Osteocyte (in vitro differentiated cells): Measurements from ENCODE around the gene PCDHGA7. TPM values are rescaled to one million over a fixed set of nuclear protein-coding genes. Genes with fewer than 3 reads are reported as not detected.
"Not testable (repeated sequence)": the region's sequence is repeated elsewhere in the genome, so short reads cannot be mapped to it uniquely, and the experiment has no call there.

ENCODE experiments used
- DNase-seq: peaks from one replicate; pipeline ENCODE4 v3.0.0; 2021; ENCODE audit warnings: mixed read lengths; ENCODE audit not compliant: unreplicated experiment; ENCODE audit errors: extremely low spot score
- H3K27ac Mint-ChIP-seq: one replicate; pipeline ENCODE4 v1.8.0; 2021; ENCODE audit warnings: mild to moderate bottlenecking, mixed read lengths; ENCODE audit not compliant: unreplicated experiment
- H3K27me3 Mint-ChIP-seq: one replicate; pipeline ENCODE4 v1.8.0; 2021; ENCODE audit warnings: mixed read lengths; ENCODE audit not compliant: unreplicated experiment
- H3K36me3 Mint-ChIP-seq: one replicate; pipeline ENCODE4 v1.8.0; 2021; ENCODE audit warnings: mixed read lengths; ENCODE audit not compliant: unreplicated experiment
- H3K4me1 Mint-ChIP-seq: one replicate; pipeline ENCODE4 v1.8.0; 2021; ENCODE audit warnings: mixed read lengths; ENCODE audit not compliant: unreplicated experiment
- H3K4me3 Mint-ChIP-seq: one replicate; pipeline ENCODE4 v1.8.0; 2021; ENCODE audit warnings: mild to moderate bottlenecking, moderate library complexity, mixed read lengths; ENCODE audit not compliant: unreplicated experiment
- H3K9me3 Mint-ChIP-seq: one replicate; pipeline ENCODE4 v1.8.0; 2021; ENCODE audit warnings: mixed read lengths; ENCODE audit not compliant: unreplicated experiment
- CTCF ChIP-seq: fragments of 200-600 bp; sonication (generic); IDR thresholded peaks from 2 replicates; pipeline ENCODE4 v1.5.0; 2021; ENCODE audit warnings: antibody characterized with exemption, mild to moderate bottlenecking, moderate library complexity
- total RNA-seq: library from RNA; stranded (reverse); gene quantifications from 2 replicates; pipeline ENCODE4 v1.2.1, GENCODE V29; 2021

The PCDHGA7 gene
- total RNA-seq, 1 donor from 2014 or later = 0.11 TPM

GRCh38 chr5:141413540-141414069 lies 31.1 kb downstream of the PCDHGA7 start:
- peak overlapping the region; percentile 84 for H3K27ac Mint-ChIP-seq
- peaks cover 69% of the 10 kb centered on the region for H3K36me3 Mint-ChIP-seq
- H3K27me3 Mint-ChIP-seq = no peaks in the 10 kb centered on the region
- no peak for DNase-seq
- TF ChIP-seq CTCF = no peak
- H3K9me3 Mint-ChIP-seq = peaks cover 31% of the 10 kb centered on the region
- H3K4me3 Mint-ChIP-seq = peak overlapping the region; percentile 76
- peaks cover 22% of the 10 kb centered on the region for H3K4me1 Mint-ChIP-seq

GRCh38 chr5:141414548-141415274 lies 32.2 kb downstream of the PCDHGA7 start:
- Mint-ChIP-seq H3K4me1 (peaks cover 22% of the 10 kb centered on the region), H3K36me3 (peaks cover 65% of the 10 kb centered on the region), H3K9me3 (peaks cover 34% of the 10 kb centered on the region)
- not testable (repeated sequence) for H3K4me3 Mint-ChIP-seq, H3K27me3 Mint-ChIP-seq, DNase-seq, H3K27ac Mint-ChIP-seq

DNA sequence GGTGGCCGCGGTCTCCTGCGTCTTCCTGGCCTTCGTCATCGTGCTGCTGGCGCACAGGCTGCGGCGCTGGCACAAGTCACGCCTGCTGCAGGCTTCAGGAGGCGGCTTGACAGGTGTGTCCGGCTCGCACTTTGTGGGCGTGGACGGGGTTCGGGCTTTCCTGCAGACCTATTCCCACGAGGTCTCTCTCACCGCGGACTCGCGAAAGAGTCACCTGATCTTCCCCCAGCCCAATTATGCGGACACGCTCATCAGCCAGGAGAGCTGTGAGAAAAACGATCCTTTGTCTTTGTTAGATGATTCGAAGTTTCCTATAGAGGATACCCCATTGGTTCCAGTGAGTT lies 32.7 kb downstream of the PCDHGA7 start:
- H3K27me3 Mint-ChIP-seq, H3K27ac Mint-ChIP-seq, H3K4me3 Mint-ChIP-seq, DNase-seq: not testable (repeated sequence)
- Mint-ChIP-seq H3K4me1 (peaks cover 20% of the 10 kb centered on the region), H3K36me3 (peaks cover 67% of the 10 kb centered on the region), H3K9me3 (peaks cover 32% of the 10 kb centered on the region)

- not testable (repeated sequence) for H3K27me3 Mint-ChIP-seq, DNase-seq, H3K4me1 Mint-ChIP-seq
- Mint-ChIP-seq H3K4me3 (peak within 1 kb of the TSS; percentile 38), H3K9me3 (peaks cover 37% of the 10 kb centered on the region), H3K36me3 (peaks cover 71% of the 10 kb centered on the region), H3K27ac (peak within 1 kb of the TSS; percentile 71)
- TF ChIP-seq CTCF = peak; percentile 32
These were observed 35.1 kb downstream of the PCDHGA7 start, which contains the start of gene PCDHGB7 for GRCh38 chr5:141417494-141418172. TSS of gene PCDHGB7 (plus strand) at chr5:141417677. CDS start at chr5:141417860, 183 bp downstream.

DNA sequence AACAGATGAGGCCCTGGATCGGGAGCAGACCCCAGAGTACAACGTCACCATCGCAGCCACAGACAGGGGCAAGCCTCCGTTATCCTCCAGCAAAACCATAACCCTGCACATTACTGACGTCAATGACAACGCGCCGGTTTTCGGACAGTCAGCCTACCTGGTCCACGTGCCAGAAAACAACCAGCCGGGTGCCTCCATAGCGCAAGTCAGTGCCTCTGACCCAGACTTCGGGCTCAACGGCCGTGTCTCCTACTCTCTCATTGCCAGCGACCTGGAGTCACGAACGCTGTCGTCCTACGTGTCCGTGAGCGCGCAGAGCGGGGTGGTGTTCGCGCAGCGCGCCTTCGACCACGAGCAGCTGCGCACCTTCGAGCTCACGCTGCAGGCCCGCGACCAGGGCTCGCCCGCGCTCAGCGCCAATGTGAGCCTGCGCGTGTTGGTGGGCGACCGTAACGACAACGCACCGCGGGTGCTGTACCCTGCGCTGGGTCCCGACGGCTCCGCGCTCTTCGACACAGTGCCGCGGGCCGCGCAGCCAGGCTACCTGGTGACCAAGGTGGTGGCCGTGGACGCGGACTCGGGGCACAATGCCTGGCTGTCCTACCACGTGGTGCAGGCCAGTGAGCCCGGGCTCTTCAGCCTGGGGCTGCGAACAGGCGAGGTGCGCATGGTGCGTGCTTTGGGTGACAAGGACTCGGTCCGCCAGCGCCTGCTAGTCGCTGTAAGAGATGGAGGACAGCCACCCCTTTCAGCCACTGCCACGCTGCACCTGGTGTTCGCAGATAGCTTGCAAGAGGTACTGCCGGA lies 36.7 kb downstream of the PCDHGA7 start:
- no peak for TF ChIP-seq CTCF
- Mint-ChIP-seq H3K4me3 (no peak overlapping the region), H3K4me1 (no peaks in the 10 kb centered on the region), H3K9me3 (peaks cover 36% of the 10 kb centered on the region), H3K27me3 (no peaks in the 10 kb centered on the region), H3K27ac (no peak overlapping the region), H3K36me3 (peaks cover 64% of the 10 kb centered on the region)
- DNase-seq = no peak
